WTC11 (cell line): ENCODE data around the gene HAUS5. TPM values are rescaled to one million over a fixed set of nuclear protein-coding genes. Genes with fewer than 3 reads are reported as not detected.

Source experiments
- ATAC-seq: fragments of 200-7000 bp; cut with Tn5 transposase; 2 replicates; pipeline ENCODE4 v1.10.0; 2021; ENCODE audit warnings: mild to moderate bottlenecking, moderate library complexity
- CTCF ChIA-PET: fragments of 300-600 bp; sonication (Branson Sonifier 250); formaldehyde crosslinking; loops from one replicate; lab custom pipeline; 2021; ENCODE audit warnings: antibody characterized with exemption; lab: Charles Lee
- POLR2A ChIA-PET: fragments of 350-600 bp; sonication (Branson Sonifier 250); formaldehyde crosslinking; loops from one replicate; lab custom pipeline; 2021; ENCODE audit warnings: antibody characterized with exemption; lab: Charles Lee
- DNase-seq: peaks from one replicate; pipeline ENCODE4 v3.0.0; 2021; ENCODE audit warnings: low spot score
- H3K27ac Mint-ChIP-seq: 2 replicates; pipeline ENCODE4 v1.8.0; 2021; ENCODE audit warnings: mixed read lengths
- H3K27me3 Mint-ChIP-seq: 2 replicates; pipeline ENCODE4 v1.8.0; 2021; ENCODE audit warnings: low read depth, mild to moderate bottlenecking, moderate library complexity, mixed read lengths
- H3K36me3 Mint-ChIP-seq: 2 replicates; pipeline ENCODE4 v1.8.0; 2021; ENCODE audit warnings: mixed read lengths
- H3K4me1 Mint-ChIP-seq: 2 replicates; pipeline ENCODE4 v1.8.0; 2022; ENCODE audit warnings: mixed read lengths
- H3K4me3 Mint-ChIP-seq: 2 replicates; pipeline ENCODE4 v1.8.0; 2021; ENCODE audit warnings: mild to moderate bottlenecking, moderate library complexity, mixed read lengths
- H3K9me3 Mint-ChIP-seq: 2 replicates; pipeline ENCODE4 v1.8.0; 2021; ENCODE audit warnings: mixed read lengths
- AR ChIP-seq: fragments of 250-450 bp; sonication (Bioruptor Pico); IDR thresholded peaks from 2 replicates; pipeline ENCODE4 v1.9.0; 2021; ENCODE audit warnings: mild to moderate bottlenecking
- ATF2 ChIP-seq: sonication (generic); formaldehyde crosslinking; IDR thresholded peaks from 2 replicates; pipeline ENCODE4 v1.8.1; 2022; ENCODE audit warnings: low read depth, missing genetic modification reagents, borderline replicate concordance
- CREM ChIP-seq: sonication (generic); formaldehyde crosslinking; IDR thresholded peaks from 2 replicates; pipeline ENCODE4 v1.8.1; 2022; ENCODE audit warnings: mild to moderate bottlenecking, missing genetic modification reagents, moderate library complexity
- EMX1 ChIP-seq: fragments of 250-450 bp; sonication (Bioruptor Pico); IDR thresholded peaks from 2 replicates; pipeline ENCODE4 v1.8.0; 2021; ENCODE audit warnings: mild to moderate bottlenecking
- FOXP4 ChIP-seq: sonication (generic); formaldehyde crosslinking; IDR thresholded peaks from 2 replicates; pipeline ENCODE4 v1.8.0; 2022; ENCODE audit warnings: mild to moderate bottlenecking, missing genetic modification reagents
- GRHL2 ChIP-seq: fragments of 250-450 bp; sonication (Bioruptor Pico); IDR thresholded peaks from 2 replicates; pipeline ENCODE4 v1.8.0; 2022; ENCODE audit warnings: mild to moderate bottlenecking, moderate library complexity; ENCODE audit not compliant: insufficient replicate concordance, severe bottlenecking
- JUN ChIP-seq: sonication (generic); formaldehyde crosslinking; IDR thresholded peaks from 2 replicates; pipeline ENCODE4 v1.8.0; 2023; ENCODE audit warnings: mild to moderate bottlenecking, missing genetic modification reagents
- MLX ChIP-seq: sonication (generic); formaldehyde crosslinking; IDR thresholded peaks from 2 replicates; pipeline ENCODE4 v1.8.1; 2023; ENCODE audit warnings: mild to moderate bottlenecking, missing genetic modification reagents, moderate library complexity
- NFYB ChIP-seq: sonication (generic); formaldehyde crosslinking; conservative IDR thresholded peaks from 2 replicates; pipeline ENCODE4 v1.8.0; 2022; ENCODE audit warnings: low read depth, missing genetic modification reagents
- NR2C2 ChIP-seq: sonication (generic); formaldehyde crosslinking; IDR thresholded peaks from 2 replicates; pipeline ENCODE4 v1.8.0; 2022; ENCODE audit warnings: mild to moderate bottlenecking, missing genetic modification reagents
- RORB ChIP-seq: fragments of 250-450 bp; sonication (Bioruptor Pico); IDR thresholded peaks from 2 replicates; pipeline ENCODE4 v1.9.0; 2021; ENCODE audit warnings: mild to moderate bottlenecking
- SP1 ChIP-seq: sonication (generic); formaldehyde crosslinking; conservative IDR thresholded peaks from 2 replicates; pipeline ENCODE4 v1.8.1; 2022; ENCODE audit warnings: missing genetic modification reagents
- TCF7 ChIP-seq: sonication (generic); formaldehyde crosslinking; IDR thresholded peaks from 2 replicates; pipeline ENCODE4 v1.8.0; 2022; ENCODE audit warnings: mild to moderate bottlenecking, low read depth, missing genetic modification reagents, moderate library complexity
- USF2 ChIP-seq: sonication (generic); formaldehyde crosslinking; IDR thresholded peaks from 2 replicates; pipeline ENCODE4 v1.8.1; 2023; ENCODE audit warnings: mild to moderate bottlenecking, missing genetic modification reagents, moderate library complexity
- ZBTB43 ChIP-seq: sonication (generic); formaldehyde crosslinking; IDR thresholded peaks from 2 replicates; pipeline ENCODE4 v1.8.1; 2023; ENCODE audit warnings: mild to moderate bottlenecking, missing genetic modification reagents
- ZNF219 ChIP-seq: sonication (generic); formaldehyde crosslinking; IDR thresholded peaks from 2 replicates; pipeline ENCODE4 v1.8.0; 2023; ENCODE audit warnings: missing genetic modification reagents, mild to moderate bottlenecking, borderline replicate concordance
- ZNF232 ChIP-seq: sonication (generic); formaldehyde crosslinking; IDR thresholded peaks from 2 replicates; pipeline ENCODE4 v1.8.0; 2022; ENCODE audit warnings: mild to moderate bottlenecking, missing genetic modification reagents
- ZNF317 ChIP-seq: sonication (generic); formaldehyde crosslinking; IDR thresholded peaks from 2 replicates; pipeline ENCODE4 v1.8.1; 2023; ENCODE audit warnings: low read depth, mild to moderate bottlenecking, moderate library complexity, missing genetic modification reagents, borderline replicate concordance
- ZNF416 ChIP-seq: fragments of 250-450 bp; sonication (Bioruptor Pico); IDR thresholded peaks from 2 replicates; pipeline ENCODE4 v1.9.0; 2021; ENCODE audit warnings: mild to moderate bottlenecking, inconsistent platforms
- ZNF425 ChIP-seq: fragments of 250-450 bp; sonication (Bioruptor Pico); conservative IDR thresholded peaks from 2 replicates; pipeline ENCODE4 v1.9.0; 2021; ENCODE audit warnings: mild to moderate bottlenecking
- total RNA-seq: library from RNA; stranded (reverse); gene quantifications from 3 replicates; pipeline ENCODE4 v1.2.3, GENCODE V29; 2021

Gene HAUS5
- total RNA-seq, 1 experiment from 2014 or later, result 25.4 TPM

GRCh38 chr19:35618857-35619256 lies 6.3 kb downstream of the HAUS5 start (continued):
- no peak for TF ChIP-seq ZBTB43 (CRISPR knock-in tag)
- no peak for TF ChIP-seq SP1 (CRISPR knock-in tag)
- TF ChIP-seq EMX1 (CRISPR knock-in tag), result no peak
- TF ChIP-seq ATF2 (CRISPR knock-in tag), result no peak
- TF ChIP-seq AR (CRISPR knock-in tag), result no peak

- H3K9me3 Mint-ChIP-seq, result no peaks in the 10 kb centered on the region
- TF ChIP-seq CREM (CRISPR knock-in tag) (no peak), ZNF317 (CRISPR knock-in tag) (no peak), JUN (CRISPR knock-in tag) (no peak), TCF7 (CRISPR knock-in tag) (no peak), NR2C2 (CRISPR knock-in tag) (no peak), ZNF232 (no peak), ZNF219 (CRISPR knock-in tag) (no peak), NFYB (no peak), GRHL2 (CRISPR knock-in tag) (no peak), FOXP4 (CRISPR knock-in tag) (no peak), ZNF425 (CRISPR knock-in tag) (no peak), USF2 (CRISPR knock-in tag) (no peak), ZNF416 (no peak), RORB (CRISPR knock-in tag) (no peak), MLX (no peak), ATF2 (CRISPR knock-in tag) (no peak)
- H3K36me3 Mint-ChIP-seq, result peaks cover 6% of the 10 kb centered on the region
- no peak overlapping the region for H3K27ac Mint-ChIP-seq
- ChIA-PET CTCF (interaction anchor here (0.6 to 2.4 kb wide), 9 partner anchors 18 to 383 kb away, joined by 3 to 35 read pairs (median 5); no protein-coding TSS in a partner anchor), POLR2A (no interaction called here)
- no peak for ATAC-seq
- no peaks in the 10 kb centered on the region for H3K27me3 Mint-ChIP-seq
- H3K4me1 Mint-ChIP-seq, result no peaks in the 10 kb centered on the region
- H3K4me3 Mint-ChIP-seq, result no peak overlapping the region
- no peak for DNase-seq
These were observed 6.9 kb downstream of the HAUS5 start for GRCh38 chr19:35619290-35619923.
